ENCODE measurements around the gene CHMP2A. TPM values are rescaled to one million over a fixed set of nuclear protein-coding genes. Genes with fewer than 3 reads are reported as not detected.
A peak's percentile ranks its signal among the peaks of the same experiment; 100 is the strongest.

The CHMP2A gene
- total and polyA plus RNA-seq, 2 donors (not counting 1 experiment from before 2014, with no cell fraction given) = 62.5 to 97.5 TPM

DNA sequence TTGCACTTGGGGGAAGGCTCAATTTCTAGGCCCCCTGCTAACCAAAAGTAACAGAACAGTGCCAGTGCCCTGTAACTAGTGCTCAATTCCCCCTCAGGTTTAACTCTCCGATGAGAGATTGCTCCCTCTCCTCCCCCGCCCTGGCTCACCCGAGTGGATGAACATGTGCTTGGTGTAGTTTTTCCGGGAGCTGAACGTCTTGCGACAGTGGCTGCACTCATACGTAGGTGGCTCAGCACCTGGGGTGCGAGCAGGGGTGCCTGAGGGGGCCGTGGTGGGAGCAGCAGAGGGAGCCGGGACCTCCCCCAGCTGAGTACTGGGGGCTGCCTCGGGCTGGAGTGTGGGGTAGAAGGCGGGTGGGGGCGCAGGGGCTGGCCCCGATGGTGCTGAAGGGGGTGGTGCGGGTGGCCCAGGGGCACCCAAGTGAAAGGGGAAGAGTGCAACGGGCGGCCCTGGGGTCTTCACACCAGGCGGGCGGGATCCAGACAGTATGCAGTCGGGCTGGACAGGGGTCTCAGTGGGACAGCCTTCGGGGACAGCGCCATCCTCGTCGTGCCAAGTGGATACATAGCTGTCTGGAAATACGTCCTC is 38.6 kb downstream of the CHMP2A start:
- no peak overlapping the region for H3K9ac ChIP-seq (ENCODE audit: low read length)
- H3K27me3 Mint-ChIP-seq = no peaks in the 10 kb centered on the region
- H4K20me1 ChIP-seq (ENCODE audit: control insufficient read depth, insufficient read depth, low read length, poor library complexity, severe bottlenecking) = peaks cover 63% of the 10 kb centered on the region
- H3K4me1 ChIP-seq (ENCODE audit: control insufficient read depth in 2 of 2, insufficient read depth in 2 of 2, low read length in 2 of 2) = peaks cover 26 to 41% of the 10 kb centered on the region in 2 donors
- POLR2A ChIA-PET = interaction anchor here (0.5 kb wide), 1 partner anchor 247 kb away, joined by 4 read pairs; no protein-coding TSS in a partner anchor
- H3K4me1 Mint-ChIP-seq = peaks cover 50% of the 10 kb centered on the region
- no peak overlapping the region for H3K4me3 Mint-ChIP-seq
- no peak overlapping the region for H2AFZ ChIP-seq (ENCODE audit: insufficient read depth, low read depth, low read length, poor library complexity, severe bottlenecking)
- H3K9me3 Mint-ChIP-seq (ENCODE audit: insufficient read depth) = no peaks in the 10 kb centered on the region
- intact Hi-C loops (cut with micrococcal nuclease) = no loop called here
- DNase-seq (no peak), ATAC-seq (ENCODE audit: low read depth) (no peak)
- 97% methylated on average over 23 of the region's 25 CpGs for WGBS (ENCODE audit: insufficient coverage)
- no peak overlapping the region for H3K27ac ChIP-seq (ENCODE audit: low read length in 2 of 2)
- no peaks in the 10 kb centered on the region for H3K27me3 ChIP-seq (replicated peaks in 1 of 4; ENCODE audit: control extremely low read depth in 1 of 4, control insufficient read depth in 3 of 4, insufficient read depth in 4 of 4, low read length in 3 of 4)
- peaks cover 0 to 12% of the 10 kb centered on the region in 2 experiments for H3K36me3 ChIP-seq (replicated peaks in 1 of 2; ENCODE audit: control extremely low read depth in 1 of 2, control insufficient read depth in 1 of 2, extremely low read depth in 1 of 2, insufficient read depth in 2 of 2, low read length in 1 of 2)
- no peaks in the 10 kb centered on the region for H3K9me3 ChIP-seq (ENCODE audit: control extremely low read depth in 1 of 3, control insufficient read depth in 2 of 3, insufficient read depth in 1 of 3, low read length in 2 of 3)
- H3K4me2 ChIP-seq (replicated peaks; ENCODE audit: low read depth, low read length, poor library complexity, severe bottlenecking) = no peak overlapping the region
- no peak for TF ChIP-seq EZH2 (IDR thresholded peaks at IDR 0.05; ENCODE audit: borderline replicate concordance, insufficient read depth, low read depth, low read length, poor library complexity, severe bottlenecking)
- TF ChIP-seq, protein P1, sequence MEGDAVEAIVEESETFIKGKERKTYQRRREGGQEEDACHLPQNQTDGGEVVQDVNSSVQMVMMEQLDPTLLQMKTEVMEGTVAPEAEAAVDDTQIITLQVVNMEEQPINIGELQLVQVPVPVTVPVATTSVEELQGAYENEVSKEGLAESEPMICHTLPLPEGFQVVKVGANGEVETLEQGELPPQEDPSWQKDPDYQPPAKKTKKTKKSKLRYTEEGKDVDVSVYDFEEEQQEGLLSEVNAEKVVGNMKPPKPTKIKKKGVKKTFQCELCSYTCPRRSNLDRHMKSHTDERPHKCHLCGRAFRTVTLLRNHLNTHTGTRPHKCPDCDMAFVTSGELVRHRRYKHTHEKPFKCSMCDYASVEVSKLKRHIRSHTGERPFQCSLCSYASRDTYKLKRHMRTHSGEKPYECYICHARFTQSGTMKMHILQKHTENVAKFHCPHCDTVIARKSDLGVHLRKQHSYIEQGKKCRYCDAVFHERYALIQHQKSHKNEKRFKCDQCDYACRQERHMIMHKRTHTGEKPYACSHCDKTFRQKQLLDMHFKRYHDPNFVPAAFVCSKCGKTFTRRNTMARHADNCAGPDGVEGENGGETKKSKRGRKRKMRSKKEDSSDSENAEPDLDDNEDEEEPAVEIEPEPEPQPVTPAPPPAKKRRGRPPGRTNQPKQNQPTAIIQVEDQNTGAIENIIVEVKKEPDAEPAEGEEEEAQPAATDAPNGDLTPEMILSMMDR (IDR thresholded peaks at IDR 0.05) = no peak
- H3K79me2 ChIP-seq (ENCODE audit: control insufficient read depth, insufficient read depth, low read length) = peaks cover 50% of the 10 kb centered on the region
- no peak overlapping the region for H3K27ac Mint-ChIP-seq
- CTCF ChIA-PET = interaction anchor here (1.8 kb wide), 1 partner anchor 65 kb away, joined by 4 read pairs; no protein-coding TSS in a partner anchor
- H3K4me3 ChIP-seq (ENCODE audit: control extremely low read depth in 1 of 5, extremely low read depth in 1 of 5, insufficient read depth in 1 of 5, low read depth in 2 of 5, low read length in 4 of 5) = no peak overlapping the region

DNA sequence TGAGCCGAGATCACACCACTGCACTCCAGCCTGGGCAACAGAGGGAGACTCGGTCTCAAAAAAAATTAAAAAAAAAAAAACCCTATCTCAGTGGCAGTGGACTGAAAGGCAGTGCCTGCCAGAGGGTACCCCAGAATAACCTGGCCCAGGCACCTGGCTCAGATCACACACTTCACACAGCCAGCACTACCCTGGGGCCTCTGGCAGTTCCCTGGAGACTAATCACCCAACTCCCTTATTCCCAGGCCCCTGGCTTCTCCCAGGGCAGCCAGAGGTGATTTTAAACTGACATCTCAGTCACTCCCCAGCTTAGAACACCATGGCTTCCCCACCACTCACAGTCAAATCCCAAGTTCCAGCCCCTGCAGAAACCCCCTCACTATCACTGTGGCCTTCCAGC is 39.6 kb downstream of the CHMP2A start:
- H2AFZ ChIP-seq (ENCODE audit: insufficient read depth, low read depth, low read length, poor library complexity, severe bottlenecking) = no peak overlapping the region
- ATAC-seq (ENCODE audit: low read depth) = no peak
- H3K4me1 ChIP-seq (ENCODE audit: control insufficient read depth in 2 of 2, insufficient read depth in 2 of 2, low read length in 2 of 2) = peaks cover 23 to 36% of the 10 kb centered on the region in 2 donors
- peak overlapping the region; percentile 37 for H3K4me3 Mint-ChIP-seq
- H3K4me2 ChIP-seq (replicated peaks; ENCODE audit: low read depth, low read length, poor library complexity, severe bottlenecking) = no peak overlapping the region
- H3K4me3 ChIP-seq (ENCODE audit: control extremely low read depth in 1 of 5, extremely low read depth in 1 of 5, insufficient read depth in 1 of 5, low read depth in 2 of 5, low read length in 4 of 5) = no peak overlapping the region
- H3K36me3 ChIP-seq (replicated peaks in 1 of 2; ENCODE audit: control extremely low read depth in 1 of 2, control insufficient read depth in 1 of 2, extremely low read depth in 1 of 2, insufficient read depth in 2 of 2, low read length in 1 of 2) = peaks cover 0 to 12% of the 10 kb centered on the region in 2 experiments
- 80% methylated on average over 1 of the region's 2 CpGs for WGBS (ENCODE audit: insufficient coverage)
- no peaks in the 10 kb centered on the region for H3K27me3 Mint-ChIP-seq
- ChIA-PET CTCF (no interaction called here), POLR2A (no interaction called here)
- H3K27ac ChIP-seq (ENCODE audit: low read length in 2 of 2) = no peak overlapping the region
- H3K27me3 ChIP-seq (replicated peaks in 1 of 4; ENCODE audit: control extremely low read depth in 1 of 4, control insufficient read depth in 3 of 4, insufficient read depth in 4 of 4, low read length in 3 of 4) = no peaks in the 10 kb centered on the region
- H3K9me3 Mint-ChIP-seq (ENCODE audit: insufficient read depth) = no peaks in the 10 kb centered on the region
- H3K27ac Mint-ChIP-seq = no peak overlapping the region
- peaks cover 50% of the 10 kb centered on the region for H3K79me2 ChIP-seq (ENCODE audit: control insufficient read depth, insufficient read depth, low read length)
- no peak for DNase-seq
- H3K9ac ChIP-seq (ENCODE audit: low read length) = no peak overlapping the region
- no peaks in the 10 kb centered on the region for H3K9me3 ChIP-seq (ENCODE audit: control extremely low read depth in 1 of 3, control insufficient read depth in 2 of 3, insufficient read depth in 1 of 3, low read length in 2 of 3)
- peaks cover 63% of the 10 kb centered on the region for H4K20me1 ChIP-seq (ENCODE audit: control insufficient read depth, insufficient read depth, low read length, poor library complexity, severe bottlenecking)
- TF ChIP-seq EZH2 (IDR thresholded peaks at IDR 0.05; ENCODE audit: borderline replicate concordance, insufficient read depth, low read depth, low read length, poor library complexity, severe bottlenecking) = no peak
- TF ChIP-seq, protein P1 (IDR thresholded peaks at IDR 0.05) = no peak
- H3K4me1 Mint-ChIP-seq = peaks cover 47% of the 10 kb centered on the region
- intact Hi-C loops (cut with micrococcal nuclease) = no loop called here

Measured in B cell (primary cell).